Ectodermal cell (in vitro differentiated cells): ENCODE data around the gene LRMDA.

Experiments
- H3K27ac ChIP-seq: 2 replicates; pipeline ENCODE4 v1.7.0; 2013; ENCODE audit warnings: mild to moderate bottlenecking, low read depth, low read length; ENCODE audit not compliant: insufficient read depth, poor library complexity, severe bottlenecking
- H3K27me3 ChIP-seq: 2 replicates; pipeline ENCODE4 v1.7.0; 2013; ENCODE audit warnings: mild to moderate bottlenecking, low read length; ENCODE audit not compliant: insufficient read depth, control insufficient read depth, poor library complexity, severe bottlenecking
- H3K36me3 ChIP-seq: one replicate; pipeline ENCODE4 v1.7.0; 2013; ENCODE audit warnings: low read length; ENCODE audit not compliant: control insufficient read depth, insufficient read depth
- H3K4me1 ChIP-seq: one replicate; pipeline ENCODE4 v1.7.0; 2013; ENCODE audit warnings: low read length; ENCODE audit not compliant: control insufficient read depth, insufficient read depth
- H3K4me3 ChIP-seq: 2 replicates; pipeline ENCODE4 v1.7.0; 2013; ENCODE audit warnings: low read depth, low read length, control low read depth; ENCODE audit not compliant: insufficient read depth
- H3K9me3 ChIP-seq: 2 replicates; pipeline ENCODE4 v1.7.0; 2013; ENCODE audit warnings: mild to moderate bottlenecking, low read length, moderate library complexity; ENCODE audit not compliant: control insufficient read depth
- WGBS, 2 experiments: methylation state at CpG; one replicate each; pipeline ENCODE4 v1.1.7; 2013; ENCODE audit warnings: missing lambda C conversion rate in 2 of 2; 5-methylcytosine and 5-hydroxymethylcytosine counted together

Gene LRMDA

DNA sequence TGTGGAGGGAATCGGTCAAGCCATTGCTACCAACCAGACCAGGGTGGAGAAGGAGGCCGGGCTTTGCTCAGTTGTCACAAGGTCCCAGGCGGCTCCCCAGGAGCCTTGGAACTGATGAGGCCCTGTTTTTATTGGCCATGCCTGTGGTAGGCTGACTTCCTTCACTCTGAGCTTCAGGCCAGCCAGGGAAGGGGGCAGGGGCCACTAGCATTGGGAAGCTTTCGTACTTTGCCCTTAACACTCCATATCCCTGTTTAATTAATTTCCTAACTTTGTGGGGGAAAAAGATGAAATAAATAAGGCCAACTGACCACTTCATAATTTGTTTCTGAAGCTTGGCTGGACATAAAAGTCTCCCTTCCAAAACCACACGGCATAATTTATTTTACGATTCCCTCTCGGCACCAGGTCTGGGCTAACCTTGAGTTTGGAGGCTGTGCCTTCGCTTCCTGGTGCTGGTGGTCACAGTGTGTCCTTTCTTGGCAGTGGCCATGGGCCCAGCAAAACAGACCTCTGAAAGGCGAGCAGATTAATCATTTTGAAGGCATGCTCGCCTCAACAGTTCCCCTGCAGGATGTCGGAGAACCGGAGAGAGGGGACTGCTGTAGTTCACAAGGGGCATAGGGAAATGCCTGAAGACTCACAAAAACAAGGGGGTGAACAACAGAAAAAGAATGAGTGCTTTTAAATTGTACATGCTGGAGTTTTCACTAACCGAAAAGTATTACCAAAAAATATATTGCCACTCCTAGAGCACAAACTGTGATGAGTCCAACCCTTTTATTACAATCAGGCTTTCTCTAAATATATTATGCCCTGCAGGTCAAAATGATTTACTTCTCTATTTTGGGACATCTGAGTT is 966.0 kb downstream of the LRMDA start:
- no peaks in the 10 kb centered on the region for H3K36me3 ChIP-seq
- no peak overlapping the region for H3K27ac ChIP-seq
- H3K27me3 ChIP-seq: no peaks in the 10 kb centered on the region
- H3K4me1 ChIP-seq: peaks cover 6% of the 10 kb centered on the region
- H3K4me3 ChIP-seq: no peak overlapping the region
- H3K9me3 ChIP-seq: no peaks in the 10 kb centered on the region
- 90 to 92% methylated on average over 12 to 13 of the region's 13 CpGs for WGBS, 2 experiments

GRCh38 chr10:76398043-76398710 is 966.8 kb downstream of the LRMDA start:
- Histone ChIP-seq H3K4me1 (peaks cover 6% of the 10 kb centered on the region), H3K27me3 (no peaks in the 10 kb centered on the region), H3K27ac (no peak overlapping the region), H3K36me3 (no peaks in the 10 kb centered on the region), H3K9me3 (no peaks in the 10 kb centered on the region), H3K4me3 (no peak overlapping the region)
- WGBS, 2 experiments: 84% methylated on average over 5 to 6 of the region's 6 CpGs

DNA sequence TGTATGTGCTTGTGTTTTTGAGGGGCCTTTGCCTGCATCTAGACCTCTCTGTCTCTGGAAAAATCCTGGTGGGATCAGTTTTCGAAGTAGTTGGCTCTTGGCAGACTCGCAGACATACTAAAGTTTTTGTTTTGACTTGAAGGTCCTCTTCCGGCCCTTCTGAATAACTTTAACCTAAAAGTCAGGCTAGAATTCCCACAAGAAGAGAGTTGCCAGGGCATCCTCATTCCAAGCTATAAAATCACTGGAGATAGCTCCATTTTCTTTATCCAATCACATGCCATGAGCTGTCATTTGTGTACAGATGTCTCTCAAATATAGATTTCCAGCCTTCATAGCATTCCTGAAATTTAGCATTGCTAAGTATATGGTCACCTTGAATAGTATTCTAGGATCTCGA is 967.8 kb downstream of the LRMDA start:
- Histone ChIP-seq H3K4me1 (peaks cover 6% of the 10 kb centered on the region), H3K9me3 (no peaks in the 10 kb centered on the region), H3K27ac (no peak overlapping the region), H3K4me3 (no peak overlapping the region), H3K27me3 (no peaks in the 10 kb centered on the region), H3K36me3 (no peaks in the 10 kb centered on the region)
- 93 to 94% methylated on average over 4 of the region's 4 CpGs for WGBS, 2 experiments

GRCh38 chr10:76401006-76401405 is 969.6 kb downstream of the LRMDA start:
- H3K4me3 ChIP-seq: no peak overlapping the region
- no peaks in the 10 kb centered on the region for H3K27me3 ChIP-seq
- no peaks in the 10 kb centered on the region for H3K36me3 ChIP-seq
- H3K4me1 ChIP-seq: peaks cover 6% of the 10 kb centered on the region
- H3K27ac ChIP-seq: no peak overlapping the region
- WGBS, 2 experiments: 90 to 93% methylated on average over 3 of the region's 3 CpGs
- H3K9me3 ChIP-seq: no peaks in the 10 kb centered on the region

- H3K4me3 ChIP-seq: no peak overlapping the region
- H3K4me1 ChIP-seq: no peaks in the 10 kb centered on the region
- no peaks in the 10 kb centered on the region for H3K36me3 ChIP-seq
- H3K9me3 ChIP-seq: no peaks in the 10 kb centered on the region
- H3K27me3 ChIP-seq: no peaks in the 10 kb centered on the region
- no peak overlapping the region for H3K27ac ChIP-seq
- WGBS, 2 experiments: 92 to 98% methylated on average over 4 of the region's 4 CpGs
Observed at GRCh38 chr10:76403912-76404311, 972.5 kb downstream of the LRMDA start.

DNA sequence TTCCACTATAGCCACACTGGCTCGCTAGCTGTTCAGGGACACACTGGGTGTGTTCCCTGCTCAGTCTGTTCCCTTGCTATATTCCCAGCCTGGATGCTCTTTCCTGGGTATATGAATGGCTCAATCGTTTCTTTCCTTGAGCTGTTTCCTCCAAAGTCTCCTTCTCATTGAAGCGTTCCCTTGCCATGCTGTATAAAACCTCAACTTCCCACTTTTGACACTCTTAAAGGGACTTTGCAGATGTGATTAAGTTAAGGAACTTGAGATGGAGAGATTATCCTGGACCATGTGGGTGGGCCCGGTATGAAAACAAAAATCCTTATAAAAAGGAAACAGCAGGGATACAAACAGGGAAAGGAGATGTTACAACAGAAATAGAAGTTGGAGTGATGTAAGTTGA is 973.1 kb downstream of the LRMDA start:
- no peak overlapping the region for H3K27ac ChIP-seq
- no peaks in the 10 kb centered on the region for H3K27me3 ChIP-seq
- H3K4me1 ChIP-seq: no peaks in the 10 kb centered on the region
- 93% methylated on average over 4 of the region's 4 CpGs for WGBS, 2 experiments
- H3K4me3 ChIP-seq: no peak overlapping the region
- H3K36me3 ChIP-seq: no peaks in the 10 kb centered on the region
- H3K9me3 ChIP-seq: no peaks in the 10 kb centered on the region

GRCh38 chr10:76405922-76406321 is 974.5 kb downstream of the LRMDA start:
- Histone ChIP-seq H3K36me3 (no peaks in the 10 kb centered on the region), H3K4me3 (no peak overlapping the region), H3K27ac (no peak overlapping the region), H3K27me3 (no peaks in the 10 kb centered on the region), H3K9me3 (no peaks in the 10 kb centered on the region), H3K4me1 (no peaks in the 10 kb centered on the region)
- WGBS, 2 experiments: 93 to 94% methylated on average over 6 of the region's 6 CpGs

GRCh38 chr10:76408646-76409045 is 977.2 kb downstream of the LRMDA start:
- Histone ChIP-seq H3K27ac (no peak overlapping the region), H3K4me3 (no peak overlapping the region), H3K27me3 (no peaks in the 10 kb centered on the region), H3K36me3 (no peaks in the 10 kb centered on the region), H3K4me1 (no peaks in the 10 kb centered on the region), H3K9me3 (no peaks in the 10 kb centered on the region)
- WGBS, 2 experiments: 94 to 99% methylated on average over 3 of the region's 3 CpGs

- Histone ChIP-seq H3K4me1 (no peaks in the 10 kb centered on the region), H3K9me3 (no peaks in the 10 kb centered on the region), H3K27me3 (no peaks in the 10 kb centered on the region), H3K4me3 (no peak overlapping the region), H3K27ac (no peak overlapping the region), H3K36me3 (no peaks in the 10 kb centered on the region)
- 92 to 95% methylated on average over 8 of the region's 8 CpGs for WGBS, 2 experiments
Observed at GRCh38 chr10:76411729-76412435, 980.5 kb downstream of the LRMDA start.

DNA sequence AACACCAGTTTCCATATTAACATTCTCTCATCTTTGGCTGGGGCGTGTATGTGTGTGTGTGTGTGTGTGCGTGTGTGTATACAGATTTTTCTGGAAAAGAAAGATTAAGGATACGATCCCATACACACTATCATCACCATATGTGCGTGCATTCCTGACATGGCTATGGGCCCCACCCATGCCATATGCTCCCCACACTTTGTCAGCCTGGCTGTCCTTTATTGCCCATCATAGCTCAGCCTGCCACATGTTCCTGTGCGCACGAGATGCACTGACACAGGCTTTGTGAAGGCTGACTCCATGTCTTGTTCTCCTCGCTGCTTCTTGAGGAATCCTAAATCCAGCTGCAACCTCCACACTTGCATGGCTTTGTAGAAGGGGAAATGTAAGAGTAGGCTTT is 984.1 kb downstream of the LRMDA start:
- Histone ChIP-seq H3K27me3 (no peaks in the 10 kb centered on the region), H3K4me3 (no peak overlapping the region), H3K36me3 (no peaks in the 10 kb centered on the region), H3K9me3 (no peaks in the 10 kb centered on the region), H3K4me1 (no peaks in the 10 kb centered on the region), H3K27ac (no peak overlapping the region)
- 90 to 93% methylated on average over 5 to 6 of the region's 7 CpGs for WGBS, 2 experiments
